GM12878 (cell line): Measurements from ENCODE around the gene RIMBP2.

Source experiments
- CHD1 ChIP-seq: IDR thresholded peaks from 2 replicates; pipeline ENCODE4 v1.6.1; 2012; ENCODE audit warnings: low read depth, low read length, improper control_type of control experiment
- CHD4 ChIP-seq: fragments of 200-600 bp; sonication (generic); IDR thresholded peaks from 2 replicates; pipeline ENCODE4 v1.6.1; 2016; ENCODE audit warnings: mild to moderate bottlenecking
- CTCF ChIP-seq, 3 experiments: IDR thresholded peaks in 2 of 3; conservative IDR thresholded peaks in 1 of 3; 2 replicates each; pipeline ENCODE4 v1.5.1; 2011; ENCODE audit warnings: low read depth in 3 of 3, low read length in 3 of 3, mild to moderate bottlenecking in 3 of 3, control low read depth in 2 of 3, moderate library complexity in 2 of 3, inconsistent platforms in 1 of 3, mixed read lengths in 1 of 3; ENCODE audit not compliant: control insufficient read depth in 2 of 3, insufficient read depth in 1 of 3; ENCODE audit errors: extremely low read depth in 1 of 3
- HDAC2 ChIP-seq: fragments of 200-600 bp; sonication (generic); IDR thresholded peaks from 2 replicates; pipeline ENCODE4 v1.6.1; 2017
- IRF3 ChIP-seq: fragments of 450-650 bp; IDR thresholded peaks from 2 replicates; pipeline ENCODE4 v1.6.1; 2014; ENCODE audit warnings: mild to moderate bottlenecking
- JUNB ChIP-seq: IDR thresholded peaks from 2 replicates; pipeline ENCODE4 v1.6.1; 2016; ENCODE audit warnings: antibody characterized with exemption, mild to moderate bottlenecking
- POLR2AphosphoS2 ChIP-seq: IDR thresholded peaks from 2 replicates; pipeline ENCODE4 v1.6.1; 2011; ENCODE audit warnings: low read depth, mild to moderate bottlenecking, low read length, improper control_type of control experiment, moderate library complexity
- POLR2AphosphoS5 ChIP-seq: IDR thresholded peaks from 2 replicates; pipeline ENCODE4 v1.6.1; 2011; ENCODE audit warnings: mild to moderate bottlenecking, low read length, inconsistent platforms
- RAD21 ChIP-seq: IDR thresholded peaks from 2 replicates; pipeline ENCODE4 v1.6.1; 2011; ENCODE audit warnings: mild to moderate bottlenecking, low read depth, low read length, moderate library complexity; ENCODE audit not compliant: insufficient read depth
- ZBTB33 ChIP-seq: fragments of 450-650 bp; IDR thresholded peaks from 2 replicates; pipeline ENCODE4 v1.6.1; 2017; ENCODE audit warnings: mild to moderate bottlenecking

GRCh38 chr12:130762319-130762675 is 46.2 kb upstream of the RIMBP2 start:
- TF ChIP-seq CTCF (IDR thresholded peaks at IDR 0.05 in 2 of 3, conservative IDR thresholded peaks at IDR 0.05 in 1 of 3; ENCODE audit: control insufficient read depth in 2 of 3, extremely low read depth in 1 of 3, insufficient read depth in 1 of 3, low read depth in 3 of 3, low read length in 3 of 3) (no peak), RAD21 (no peak), ZBTB33 (no peak), CHD1 (no peak), JUNB (no peak), IRF3 (no peak), POLR2AphosphoS2 (no peak), POLR2AphosphoS5 (no peak), CHD4 (no peak), HDAC2 (no peak)
